Measurements from ENCODE around the gene CACNG7.

DNA sequence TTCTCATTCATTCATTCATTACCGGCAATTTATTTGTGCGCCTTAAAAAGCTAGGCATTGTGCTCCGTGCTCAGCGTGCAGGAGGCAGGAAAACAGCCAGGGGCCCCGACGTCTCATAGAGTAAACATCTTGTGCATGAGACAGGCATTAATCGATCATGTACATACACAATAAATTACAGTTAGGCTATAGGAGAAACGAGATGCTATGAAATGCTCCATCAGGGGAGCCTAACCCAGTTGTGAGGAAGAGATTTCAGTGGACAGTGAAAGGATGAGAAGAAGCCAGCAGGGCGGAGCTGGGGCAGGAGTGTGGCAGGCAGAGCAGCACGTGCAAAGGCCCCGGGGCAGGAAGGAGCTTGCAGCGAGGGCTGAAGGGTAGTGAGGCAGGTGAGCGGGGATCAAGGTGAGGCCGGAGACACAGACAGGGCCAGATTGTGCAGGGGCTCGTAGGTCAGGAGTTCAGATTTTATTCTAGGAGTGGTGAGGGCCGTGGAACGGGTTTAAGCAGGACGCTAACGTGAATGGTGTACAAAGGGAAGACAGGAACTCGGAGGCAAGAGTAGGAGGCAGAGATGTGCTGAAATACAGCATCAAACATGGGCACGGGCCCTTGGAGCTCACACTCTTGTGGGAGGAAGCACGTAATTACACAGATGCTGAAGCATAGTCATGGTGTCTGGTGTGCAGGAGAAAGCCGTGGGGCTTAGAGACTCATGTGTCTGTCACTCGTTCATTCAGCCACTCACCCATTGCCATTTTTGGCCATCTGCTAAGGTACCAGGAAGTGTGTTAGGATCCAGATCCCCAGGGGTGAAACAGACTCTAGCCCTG lies 74.6 kb downstream of the CACNG7 start:
- TF ChIP-seq, protein P1, sequence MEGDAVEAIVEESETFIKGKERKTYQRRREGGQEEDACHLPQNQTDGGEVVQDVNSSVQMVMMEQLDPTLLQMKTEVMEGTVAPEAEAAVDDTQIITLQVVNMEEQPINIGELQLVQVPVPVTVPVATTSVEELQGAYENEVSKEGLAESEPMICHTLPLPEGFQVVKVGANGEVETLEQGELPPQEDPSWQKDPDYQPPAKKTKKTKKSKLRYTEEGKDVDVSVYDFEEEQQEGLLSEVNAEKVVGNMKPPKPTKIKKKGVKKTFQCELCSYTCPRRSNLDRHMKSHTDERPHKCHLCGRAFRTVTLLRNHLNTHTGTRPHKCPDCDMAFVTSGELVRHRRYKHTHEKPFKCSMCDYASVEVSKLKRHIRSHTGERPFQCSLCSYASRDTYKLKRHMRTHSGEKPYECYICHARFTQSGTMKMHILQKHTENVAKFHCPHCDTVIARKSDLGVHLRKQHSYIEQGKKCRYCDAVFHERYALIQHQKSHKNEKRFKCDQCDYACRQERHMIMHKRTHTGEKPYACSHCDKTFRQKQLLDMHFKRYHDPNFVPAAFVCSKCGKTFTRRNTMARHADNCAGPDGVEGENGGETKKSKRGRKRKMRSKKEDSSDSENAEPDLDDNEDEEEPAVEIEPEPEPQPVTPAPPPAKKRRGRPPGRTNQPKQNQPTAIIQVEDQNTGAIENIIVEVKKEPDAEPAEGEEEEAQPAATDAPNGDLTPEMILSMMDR (IDR thresholded peaks at IDR 0.05), result no peak
- TF ChIP-seq POLR2A (IDR thresholded peaks at IDR 0.05), result no peak
